ENCODE data around the gene IGFBP6. TPM values are rescaled to one million over a fixed set of nuclear protein-coding genes. Genes with fewer than 3 reads are reported as not detected.
A peak's percentile ranks its signal among the peaks of the same experiment; 100 is the strongest.

IGFBP6 gene
- total RNA-seq, 1 donor from 2014 or later, result 10.0 TPM

DNA sequence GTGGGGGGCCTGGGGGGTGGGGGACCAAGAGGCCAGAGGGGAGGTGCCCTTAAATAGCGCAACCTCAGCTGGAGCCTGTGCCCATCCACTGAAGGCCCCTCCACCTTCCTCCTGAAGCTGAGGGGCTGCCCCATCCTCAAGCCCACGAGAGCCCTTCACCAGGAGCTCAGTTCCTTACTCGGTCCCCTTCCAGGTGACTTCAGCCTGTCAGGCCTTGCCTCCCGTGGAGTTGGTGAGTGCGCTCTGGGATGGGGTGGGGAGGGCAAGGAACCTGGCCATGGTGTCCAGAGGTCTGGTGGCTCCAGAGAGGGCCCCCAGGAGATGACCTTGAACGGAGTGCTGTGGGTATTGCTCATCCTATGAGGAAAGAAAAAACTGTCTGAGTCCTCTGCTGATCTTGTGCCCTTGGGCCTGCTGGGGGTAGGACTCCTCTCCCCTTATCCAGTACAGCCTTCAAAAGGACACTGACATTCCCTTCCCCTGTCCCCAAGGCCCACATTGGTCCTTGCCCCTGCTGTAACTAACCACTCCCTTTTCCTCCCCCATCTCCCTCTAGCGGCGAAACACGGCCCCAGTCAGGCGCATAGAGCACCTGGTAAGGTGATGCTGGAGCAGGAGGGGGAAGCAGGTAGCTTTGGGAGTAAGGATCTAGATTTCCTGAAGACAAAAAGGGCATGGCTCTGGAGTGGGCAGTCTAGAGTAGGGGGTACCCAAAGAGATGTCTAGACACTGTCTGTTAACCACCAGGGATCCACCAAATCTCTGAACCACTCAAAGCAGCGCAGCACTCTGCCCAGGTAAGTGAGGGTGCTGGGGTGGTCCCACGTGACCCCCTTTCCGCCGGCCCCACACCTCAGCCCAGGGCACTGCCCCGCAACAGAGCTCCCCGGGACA lies 44.0 kb upstream of the IGFBP6 start:
- DNase-seq (ENCODE audit: low spot score), result no peak
- Mint-ChIP-seq H3K27me3 (ENCODE audit: low read depth) (no peaks in the 10 kb centered on the region), H3K36me3 (ENCODE audit: low read depth) (peaks cover 19% of the 10 kb centered on the region), H3K9me3 (ENCODE audit: low read depth) (no peaks in the 10 kb centered on the region), H3K4me3 (ENCODE audit: unreplicated experiment) (peak overlapping the region; percentile 71), H3K27ac (ENCODE audit: unreplicated experiment) (peak overlapping the region; percentile 99), H3K4me1 (ENCODE audit: low read depth) (peaks cover 83% of the 10 kb centered on the region)
- TF ChIP-seq, protein P1, sequence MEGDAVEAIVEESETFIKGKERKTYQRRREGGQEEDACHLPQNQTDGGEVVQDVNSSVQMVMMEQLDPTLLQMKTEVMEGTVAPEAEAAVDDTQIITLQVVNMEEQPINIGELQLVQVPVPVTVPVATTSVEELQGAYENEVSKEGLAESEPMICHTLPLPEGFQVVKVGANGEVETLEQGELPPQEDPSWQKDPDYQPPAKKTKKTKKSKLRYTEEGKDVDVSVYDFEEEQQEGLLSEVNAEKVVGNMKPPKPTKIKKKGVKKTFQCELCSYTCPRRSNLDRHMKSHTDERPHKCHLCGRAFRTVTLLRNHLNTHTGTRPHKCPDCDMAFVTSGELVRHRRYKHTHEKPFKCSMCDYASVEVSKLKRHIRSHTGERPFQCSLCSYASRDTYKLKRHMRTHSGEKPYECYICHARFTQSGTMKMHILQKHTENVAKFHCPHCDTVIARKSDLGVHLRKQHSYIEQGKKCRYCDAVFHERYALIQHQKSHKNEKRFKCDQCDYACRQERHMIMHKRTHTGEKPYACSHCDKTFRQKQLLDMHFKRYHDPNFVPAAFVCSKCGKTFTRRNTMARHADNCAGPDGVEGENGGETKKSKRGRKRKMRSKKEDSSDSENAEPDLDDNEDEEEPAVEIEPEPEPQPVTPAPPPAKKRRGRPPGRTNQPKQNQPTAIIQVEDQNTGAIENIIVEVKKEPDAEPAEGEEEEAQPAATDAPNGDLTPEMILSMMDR (IDR thresholded peaks at IDR 0.05), result peak; percentile 81

DNA sequence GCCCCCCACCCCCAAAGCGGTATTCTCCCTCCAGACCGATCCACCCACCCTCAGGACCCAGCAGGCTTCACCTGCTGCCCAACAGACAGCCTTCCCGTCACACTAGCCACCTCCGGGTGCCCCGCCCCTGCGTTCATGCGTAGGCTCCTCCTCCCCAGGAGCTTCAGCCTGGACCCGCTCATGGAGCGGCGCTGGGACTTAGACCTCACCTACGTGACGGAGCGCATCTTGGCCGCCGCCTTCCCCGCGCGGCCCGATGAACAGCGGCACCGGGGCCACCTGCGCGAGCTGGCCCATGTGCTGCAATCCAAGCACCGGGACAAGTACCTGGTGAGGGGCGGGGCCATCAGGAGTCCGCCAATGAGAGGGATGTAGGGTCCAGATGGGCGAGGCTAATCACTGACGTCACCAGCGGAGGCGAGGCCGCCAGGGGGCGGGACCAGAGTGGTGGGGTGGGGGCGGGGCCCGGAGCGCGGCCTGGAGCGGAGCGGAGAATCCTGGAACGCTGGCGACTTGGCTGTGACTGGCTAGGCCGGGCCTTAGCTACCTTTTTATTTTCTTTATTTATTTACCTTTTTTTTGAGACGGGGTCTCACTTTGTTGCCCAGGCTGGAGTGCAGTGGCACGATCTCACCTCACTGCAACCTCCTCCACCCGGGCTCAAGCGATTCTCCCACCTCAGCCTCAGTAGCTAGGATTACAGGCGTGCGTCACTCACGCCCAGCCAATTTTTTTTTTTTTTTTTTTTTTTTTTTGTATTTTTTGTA lies 43.2 kb upstream of the IGFBP6 start:
- DNase-seq (ENCODE audit: low spot score), result peak; percentile 94
- H3K36me3 Mint-ChIP-seq (ENCODE audit: low read depth), result peaks cover 19% of the 10 kb centered on the region
- no peaks in the 10 kb centered on the region for H3K9me3 Mint-ChIP-seq (ENCODE audit: low read depth)
- peaks cover 75% of the 10 kb centered on the region for H3K4me1 Mint-ChIP-seq (ENCODE audit: low read depth)
- TF ChIP-seq, protein P1 (IDR thresholded peaks at IDR 0.05), result no peak
- H3K27me3 Mint-ChIP-seq (ENCODE audit: low read depth), result no peaks in the 10 kb centered on the region
- H3K4me3 Mint-ChIP-seq (ENCODE audit: unreplicated experiment), result peak overlapping the region; percentile 71
- peak overlapping the region; percentile 99 for H3K27ac Mint-ChIP-seq (ENCODE audit: unreplicated experiment)

DNA sequence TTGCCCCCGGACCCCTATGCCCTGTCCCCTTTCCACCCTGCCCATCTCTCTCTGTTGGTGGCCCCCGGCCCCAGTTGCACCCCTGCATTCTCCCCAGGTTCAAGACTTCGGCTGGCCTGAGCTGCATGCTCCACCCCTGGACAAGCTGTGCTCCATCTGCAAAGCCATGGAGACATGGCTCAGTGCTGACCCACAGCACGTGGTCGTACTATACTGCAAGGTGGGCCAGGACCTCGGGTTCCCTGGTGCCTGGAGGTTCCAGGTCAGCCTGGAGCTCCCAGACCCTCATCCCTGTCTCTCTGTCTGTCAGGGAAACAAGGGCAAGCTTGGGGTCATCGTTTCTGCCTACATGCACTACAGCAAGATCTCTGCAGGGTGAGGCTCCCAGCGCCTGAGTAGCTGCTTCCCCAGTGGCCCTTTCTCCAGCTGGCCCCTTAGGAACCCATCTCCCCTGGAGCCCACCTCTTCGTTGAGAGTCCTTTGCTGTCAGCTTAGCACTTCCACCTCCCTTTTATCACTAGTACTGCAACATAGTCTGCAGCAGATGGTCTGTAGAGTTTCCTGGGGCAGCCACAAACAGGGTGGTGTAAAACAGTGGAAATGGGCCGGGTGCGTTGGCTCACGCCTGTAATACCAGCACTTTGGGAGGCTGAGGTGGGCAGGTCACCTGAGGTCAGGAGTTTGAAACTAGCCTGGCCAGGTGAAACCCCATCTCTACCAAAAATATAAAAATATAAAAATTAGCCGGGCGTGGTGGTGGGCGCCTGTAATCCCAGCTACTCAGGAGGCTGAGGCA lies 41.8 kb upstream of the IGFBP6 start:
- peaks cover 72% of the 10 kb centered on the region for H3K4me1 Mint-ChIP-seq (ENCODE audit: low read depth)
- no peaks in the 10 kb centered on the region for H3K27me3 Mint-ChIP-seq (ENCODE audit: low read depth)
- no peaks in the 10 kb centered on the region for H3K9me3 Mint-ChIP-seq (ENCODE audit: low read depth)
- peak overlapping the region; percentile 18 for H3K27ac Mint-ChIP-seq (ENCODE audit: unreplicated experiment)
- H3K36me3 Mint-ChIP-seq (ENCODE audit: low read depth), result peaks cover 22% of the 10 kb centered on the region
- DNase-seq (ENCODE audit: low spot score), result peak; percentile 59
- TF ChIP-seq, protein P1 (IDR thresholded peaks at IDR 0.05), result no peak
- no peak overlapping the region for H3K4me3 Mint-ChIP-seq (ENCODE audit: unreplicated experiment)

DNA sequence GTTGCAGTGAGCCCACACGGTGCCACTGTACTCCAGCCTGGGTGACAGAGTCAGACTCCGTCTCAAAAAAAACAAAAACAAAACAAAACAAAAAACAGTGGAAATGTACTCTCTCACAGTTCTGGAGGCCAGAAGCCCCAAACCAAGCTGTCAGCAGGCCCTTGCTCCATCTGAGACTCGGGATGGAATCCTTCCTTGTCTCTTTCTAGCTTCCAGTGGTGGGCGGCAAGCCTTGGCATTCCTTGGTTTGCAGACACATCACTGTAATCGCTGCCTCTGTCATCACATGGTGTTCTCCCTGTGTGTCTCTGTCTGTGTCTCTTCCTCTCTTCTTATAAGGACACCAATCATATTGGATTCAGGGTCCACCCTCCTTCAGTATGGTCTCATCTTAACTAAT lies 41.2 kb upstream of the IGFBP6 start:
- H3K36me3 Mint-ChIP-seq (ENCODE audit: low read depth), result peaks cover 23% of the 10 kb centered on the region
- H3K4me1 Mint-ChIP-seq (ENCODE audit: low read depth), result peaks cover 72% of the 10 kb centered on the region
- no peak overlapping the region for H3K4me3 Mint-ChIP-seq (ENCODE audit: unreplicated experiment)
- H3K27ac Mint-ChIP-seq (ENCODE audit: unreplicated experiment), result peak overlapping the region; percentile 68
- no peaks in the 10 kb centered on the region for H3K9me3 Mint-ChIP-seq (ENCODE audit: low read depth)
- TF ChIP-seq, protein P1 (IDR thresholded peaks at IDR 0.05), result no peak
- no peaks in the 10 kb centered on the region for H3K27me3 Mint-ChIP-seq (ENCODE audit: low read depth)
- DNase-seq (ENCODE audit: low spot score), result peak; percentile 42

All from chondrocyte (in vitro differentiated cells).